Fibroblast of peridontal ligament (primary cell): ENCODE results near the gene OMD.

Experiments used
- DNase-seq: peaks from one replicate; pipeline ENCODE4 v3.0.0-alpha.2; 2010; ENCODE audit errors: extremely low read depth

OMD gene, protein sequence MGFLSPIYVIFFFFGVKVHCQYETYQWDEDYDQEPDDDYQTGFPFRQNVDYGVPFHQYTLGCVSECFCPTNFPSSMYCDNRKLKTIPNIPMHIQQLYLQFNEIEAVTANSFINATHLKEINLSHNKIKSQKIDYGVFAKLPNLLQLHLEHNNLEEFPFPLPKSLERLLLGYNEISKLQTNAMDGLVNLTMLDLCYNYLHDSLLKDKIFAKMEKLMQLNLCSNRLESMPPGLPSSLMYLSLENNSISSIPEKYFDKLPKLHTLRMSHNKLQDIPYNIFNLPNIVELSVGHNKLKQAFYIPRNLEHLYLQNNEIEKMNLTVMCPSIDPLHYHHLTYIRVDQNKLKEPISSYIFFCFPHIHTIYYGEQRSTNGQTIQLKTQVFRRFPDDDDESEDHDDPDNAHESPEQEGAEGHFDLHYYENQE

GRCh38 chr9:92424340-92424739, at the start of gene OMD:
Gene OMD, minus strand, starts transcription at chr9:92424471. Its CDS starts 6,913 bp downstream, at chr9:92417558.
- peak; percentile 96 for DNase-seq

GRCh38 chr9:92468206-92468605, 43.9 kb upstream of the OMD start:
- peak; percentile 41 for DNase-seq

DNA sequence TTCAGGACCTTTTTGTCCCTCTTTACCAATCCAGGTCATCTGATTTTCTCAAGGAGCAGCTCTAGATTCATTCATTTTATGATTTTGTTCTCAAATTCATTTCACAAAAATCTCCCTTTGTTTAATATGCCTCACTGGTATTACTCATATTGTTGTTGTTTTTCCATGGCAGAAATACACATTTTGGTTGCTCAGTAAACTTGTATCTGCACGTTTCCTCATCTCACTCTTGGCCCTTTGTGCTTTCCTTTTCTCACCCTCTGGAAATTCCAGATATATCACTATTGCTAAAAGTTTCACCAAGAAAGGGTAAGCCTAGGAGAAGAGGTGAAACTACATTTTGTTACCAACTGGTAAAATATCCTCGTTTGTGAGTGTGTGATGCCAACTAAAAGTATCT, 43.2 kb upstream of the OMD start:
- no peak for DNase-seq

GRCh38 chr9:92467041-92467440, 42.8 kb upstream of the OMD start:
- no peak for DNase-seq

DNA sequence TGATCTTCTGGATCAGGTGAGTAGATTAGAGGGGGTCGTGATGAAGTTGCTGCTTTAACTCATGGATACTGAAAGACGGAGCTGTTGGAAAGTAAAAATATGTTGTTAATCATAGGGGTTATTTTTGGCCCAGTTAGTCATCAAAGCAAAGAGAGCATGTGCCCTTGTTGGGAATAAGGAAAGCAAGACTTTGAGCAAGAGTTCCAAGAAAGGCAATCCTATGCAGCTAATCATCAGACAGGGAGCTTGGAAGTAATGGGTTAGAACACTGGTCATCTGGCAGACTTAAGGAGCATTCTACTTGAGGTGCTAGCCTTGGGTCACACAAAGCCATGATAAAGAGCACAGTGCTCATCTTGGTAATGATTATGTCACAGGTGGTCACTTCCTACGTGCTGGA, 39.7 kb upstream of the OMD start:
- peak; percentile 97 for DNase-seq

DNA sequence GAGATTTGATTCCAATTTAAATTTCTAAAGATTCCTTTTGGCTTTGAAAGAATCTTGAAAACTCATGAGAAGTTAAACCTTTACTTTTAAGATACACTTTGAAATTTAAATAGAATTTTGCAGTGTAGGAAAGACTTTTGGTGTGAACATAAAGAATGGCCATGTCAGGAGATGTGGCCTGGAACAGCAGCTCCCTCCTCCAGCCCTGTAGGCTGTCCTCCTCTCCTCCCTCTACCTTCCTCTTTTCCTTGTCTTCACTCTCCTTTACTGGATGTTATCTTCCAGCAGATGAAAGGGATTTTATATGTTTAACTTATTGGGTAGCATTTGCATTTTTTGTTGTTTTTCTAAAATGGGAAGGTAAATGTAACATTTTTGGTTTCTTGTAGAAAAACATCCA, 39.1 kb upstream of the OMD start:
- DNase-seq = no peak

DNA sequence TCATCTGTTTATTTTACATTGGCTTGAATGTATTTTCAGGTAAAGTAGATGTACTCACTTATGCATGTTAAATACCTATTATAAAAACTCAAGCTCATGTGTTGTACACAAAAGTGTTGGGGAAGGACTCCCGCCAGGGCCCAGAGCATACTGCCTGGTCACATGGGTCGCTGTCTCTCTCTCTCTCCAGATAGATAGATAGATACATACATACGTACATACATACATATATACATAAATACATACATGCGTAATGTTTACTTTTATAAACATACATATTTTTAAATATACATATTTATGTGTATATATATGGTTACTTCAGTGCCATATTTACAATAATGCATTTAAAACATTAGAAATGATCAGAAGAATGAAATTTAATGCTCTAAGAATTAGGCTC, 33.3 kb upstream of the OMD start:
- no peak for DNase-seq

DNA sequence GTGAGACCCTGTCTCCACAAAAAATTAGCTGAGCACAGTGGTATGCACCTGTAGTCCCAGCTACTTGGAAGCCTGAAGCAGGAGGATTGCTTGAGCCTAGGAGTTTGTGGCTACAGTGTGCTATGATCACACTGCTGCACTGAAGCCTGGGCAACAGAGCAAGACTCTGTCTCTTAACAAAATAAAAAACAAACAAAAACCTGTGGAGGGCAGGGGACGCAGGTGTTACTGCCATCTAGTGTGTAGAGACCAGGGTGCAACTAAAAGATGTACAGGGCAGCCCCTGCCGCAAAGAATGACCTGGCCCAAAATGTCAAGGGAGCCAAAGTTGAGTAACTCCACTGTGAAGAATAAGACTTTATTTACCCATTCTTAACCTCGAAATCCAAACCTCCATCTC, 30.9 kb upstream of the OMD start:
- DNase-seq = no peak

GRCh38 chr9:92446536-92446935, 22.3 kb upstream of the OMD start:
- DNase-seq = peak; percentile 39

DNA sequence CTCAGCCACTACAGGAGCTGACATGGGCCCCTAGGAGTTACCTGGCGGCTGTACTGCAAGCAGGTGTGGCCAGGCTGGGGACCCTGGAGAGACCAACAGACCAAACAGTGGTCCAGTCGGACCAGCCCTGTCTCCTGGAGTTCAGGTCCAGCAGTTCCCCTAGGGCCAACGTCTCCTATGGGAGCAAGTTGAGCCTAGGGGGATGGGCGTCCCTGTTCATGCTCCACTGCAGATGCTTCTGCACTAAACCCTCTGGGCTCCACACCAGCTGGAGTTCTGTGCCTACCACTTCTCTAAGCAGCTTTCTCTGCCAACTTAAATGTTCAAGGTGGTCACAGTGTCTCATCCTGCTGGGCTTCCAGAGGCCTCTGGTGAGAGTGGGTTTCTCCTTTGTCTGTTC, 20.6 kb upstream of the OMD start:
- DNase-seq = no peak

GRCh38 chr9:92440751-92441046, 16.4 kb upstream of the OMD start:
- no peak for DNase-seq

- peak; percentile 66 for DNase-seq
Observed at GRCh38 chr9:92439921-92440750, 15.9 kb upstream of the OMD start.

- peak; percentile 79 for DNase-seq
Observed at GRCh38 chr9:92438900-92439526, 14.7 kb upstream of the OMD start.

GRCh38 chr9:92435263-92435662, 11.0 kb upstream of the OMD start:
- no peak for DNase-seq

DNA sequence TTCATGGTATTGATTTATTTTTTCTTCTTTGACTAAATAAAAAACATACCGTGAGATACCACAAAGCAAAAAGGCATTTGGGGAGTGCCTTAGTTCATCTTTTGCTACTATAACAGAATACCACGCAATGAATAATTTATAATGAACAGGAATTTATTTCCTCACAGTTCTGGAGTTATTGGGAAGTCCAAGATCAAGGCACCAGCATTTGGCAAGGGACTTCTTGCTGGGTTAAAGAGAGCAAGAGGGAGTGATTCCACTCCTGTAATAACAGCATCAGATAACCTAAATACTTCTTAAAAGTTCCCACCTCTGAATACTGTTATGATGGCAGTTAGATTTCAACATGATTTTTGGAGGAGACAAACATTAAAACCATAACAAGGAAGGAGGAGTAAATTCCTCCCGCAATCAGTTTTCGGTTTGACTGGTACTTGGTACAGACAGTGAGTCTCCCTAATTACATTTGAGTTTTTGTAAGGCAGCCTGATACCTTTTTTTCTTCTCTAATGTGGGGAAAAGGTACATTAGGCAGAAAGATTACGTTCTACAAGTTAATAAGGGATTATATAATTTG, 8.8 kb upstream of the OMD start:
- no peak for DNase-seq

DNA sequence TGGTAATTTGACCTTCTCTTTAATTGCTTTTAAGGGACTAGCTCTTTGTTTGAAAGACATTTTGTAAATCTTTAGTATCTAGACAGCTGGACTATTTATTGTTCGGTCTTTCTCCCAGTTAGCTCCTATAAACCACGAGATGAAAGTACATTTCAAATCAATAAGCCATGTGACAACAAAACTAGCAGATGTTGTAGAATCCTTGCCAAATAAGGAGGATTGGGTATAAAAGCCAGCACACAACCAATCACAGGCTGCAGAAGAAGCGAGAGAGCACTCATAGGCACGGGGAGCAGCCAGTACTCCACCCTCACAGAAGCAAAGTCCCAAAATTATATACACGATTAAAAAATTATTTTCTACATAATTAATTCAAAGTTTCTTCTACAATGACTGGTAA, 8.1 kb upstream of the OMD start:
- peak; percentile 53 for DNase-seq

- no peak for DNase-seq
Observed at GRCh38 chr9:92429836-92430235, 5.6 kb upstream of the OMD start.

- DNase-seq = no peak
Observed at GRCh38 chr9:92426501-92427145, 2.4 kb upstream of the OMD start.

DNA sequence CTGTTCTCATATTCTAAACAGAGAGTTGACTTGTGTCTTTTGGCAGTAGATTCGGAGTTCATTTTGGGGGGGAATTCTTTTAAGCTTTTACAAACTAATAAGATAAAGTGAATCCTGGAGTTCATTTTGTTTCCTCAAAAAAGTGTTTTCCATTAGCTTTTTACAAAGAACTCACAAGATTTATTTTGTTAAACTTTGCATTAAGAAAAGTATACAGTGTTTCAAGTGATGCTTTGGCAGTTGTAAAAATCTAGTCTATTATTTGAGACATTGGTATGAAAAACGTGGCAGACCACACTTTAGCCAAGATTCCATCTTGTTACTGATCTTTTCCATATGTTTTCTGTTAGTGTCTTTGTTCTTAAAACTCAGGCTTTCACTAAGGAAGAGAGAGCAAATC, 1.2 kb upstream of the OMD start:
- peak; percentile 93 for DNase-seq

GRCh38 chr9:92423612-92424011, 659 bp downstream of the OMD start:
- DNase-seq = no peak

- no peak for DNase-seq
Observed at GRCh38 chr9:92422611-92423338, 1.5 kb downstream of the OMD start.
